Nephron (organoid): ENCODE measurements around the gene DNAJB11.

Source experiments
- H3K27ac Mint-ChIP-seq, 3 experiments: 2 replicates each; pipeline ENCODE4 v1.8.0; 2020; ENCODE audit warnings: mixed read lengths in 3 of 3, mild to moderate bottlenecking in 2 of 3, moderate library complexity in 1 of 3
- H3K27me3 Mint-ChIP-seq: 2 replicates; pipeline ENCODE4 v1.8.0; 2021; ENCODE audit warnings: low read depth, mild to moderate bottlenecking, moderate library complexity, mixed read lengths
- H3K36me3 Mint-ChIP-seq: 2 replicates; pipeline ENCODE4 v1.8.0; 2020; ENCODE audit warnings: low read depth, mixed read lengths
- H3K4me1 Mint-ChIP-seq: 2 replicates; pipeline ENCODE4 v1.8.0; 2020; ENCODE audit warnings: mixed read lengths
- H3K4me3 Mint-ChIP-seq, 3 experiments: 2 replicates each; pipeline ENCODE4 v1.8.0; 2020; ENCODE audit warnings: mild to moderate bottlenecking in 3 of 3, mixed read lengths in 3 of 3, moderate library complexity in 2 of 3
- H3K9me3 Mint-ChIP-seq: 2 replicates; pipeline ENCODE4 v1.8.0; 2020; ENCODE audit warnings: mixed read lengths
- CTCF ChIP-seq, 3 experiments: fragments of 200-600 bp; sonication (generic); IDR thresholded peaks; one replicate each; pipeline ENCODE4 v1.5.0; 2021; ENCODE audit warnings: antibody characterized with exemption in 3 of 3; ENCODE audit not compliant: unreplicated experiment in 3 of 3

Gene DNAJB11

GRCh38 chr3:186589121-186589520, 18.6 kb downstream of the DNAJB11 start:
- H3K27me3 Mint-ChIP-seq, result peaks cover 6% of the 10 kb centered on the region
- no peaks in the 10 kb centered on the region for H3K4me1 Mint-ChIP-seq
- H3K9me3 Mint-ChIP-seq, result no peaks in the 10 kb centered on the region
- H3K36me3 Mint-ChIP-seq, result peaks cover 14% of the 10 kb centered on the region
- H3K27ac Mint-ChIP-seq, result no peak overlapping the region
- peak in 2 of 3 experiments; percentile 24 for TF ChIP-seq CTCF (IDR thresholded peaks at IDR 0.05; ENCODE audit: unreplicated experiment in 3 of 3)
- no peak overlapping the region for H3K4me3 Mint-ChIP-seq

- H3K4me3 Mint-ChIP-seq, result no peak overlapping the region
- no peaks in the 10 kb centered on the region for H3K9me3 Mint-ChIP-seq
- H3K27me3 Mint-ChIP-seq, result peaks cover 6% of the 10 kb centered on the region
- H3K4me1 Mint-ChIP-seq, result no peaks in the 10 kb centered on the region
- H3K27ac Mint-ChIP-seq, result no peak overlapping the region
- H3K36me3 Mint-ChIP-seq, result peaks cover 5% of the 10 kb centered on the region
- no peak for TF ChIP-seq CTCF (IDR thresholded peaks at IDR 0.05; ENCODE audit: unreplicated experiment in 3 of 3)
Observed at GRCh38 chr3:186589856-186590579, 19.5 kb downstream of the DNAJB11 start.

- H3K4me3 Mint-ChIP-seq, result no peak overlapping the region
- no peaks in the 10 kb centered on the region for H3K36me3 Mint-ChIP-seq
- no peak for TF ChIP-seq CTCF (IDR thresholded peaks at IDR 0.05; ENCODE audit: unreplicated experiment in 3 of 3)
- peaks cover 6% of the 10 kb centered on the region for H3K27me3 Mint-ChIP-seq
- H3K27ac Mint-ChIP-seq, result no peak overlapping the region
- H3K4me1 Mint-ChIP-seq, result no peaks in the 10 kb centered on the region
- no peaks in the 10 kb centered on the region for H3K9me3 Mint-ChIP-seq
Observed at GRCh38 chr3:186590580-186591295, 20.2 kb downstream of the DNAJB11 start.

DNA sequence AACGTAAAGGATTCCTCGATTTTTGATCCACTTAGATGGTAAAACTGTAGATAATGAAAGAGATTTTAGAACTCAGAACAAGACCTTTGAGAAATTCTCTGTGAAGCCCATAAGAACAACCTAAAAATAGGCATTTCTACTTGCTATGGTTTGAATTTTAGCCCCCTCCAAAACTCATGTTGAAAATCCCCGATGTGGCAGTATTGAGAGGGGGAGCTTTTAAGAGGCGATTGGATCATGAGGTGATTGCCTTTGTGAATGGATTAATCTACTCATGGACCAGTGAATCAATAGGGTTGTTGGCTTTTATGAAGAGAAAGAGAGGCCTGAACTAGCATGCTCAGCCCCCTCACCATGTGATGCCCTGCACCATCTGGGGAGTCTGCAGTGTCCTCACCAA, 22.2 kb downstream of the DNAJB11 start:
- H3K27me3 Mint-ChIP-seq, result peaks cover 6% of the 10 kb centered on the region
- no peak for TF ChIP-seq CTCF (IDR thresholded peaks at IDR 0.05; ENCODE audit: unreplicated experiment in 3 of 3)
- no peaks in the 10 kb centered on the region for H3K9me3 Mint-ChIP-seq
- no peaks in the 10 kb centered on the region for H3K4me1 Mint-ChIP-seq
- H3K27ac Mint-ChIP-seq, result no peak overlapping the region
- H3K4me3 Mint-ChIP-seq, result no peak overlapping the region
- no peaks in the 10 kb centered on the region for H3K36me3 Mint-ChIP-seq

- Mint-ChIP-seq H3K4me1 (no peaks in the 10 kb centered on the region), H3K4me3 (no peak overlapping the region), H3K27me3 (peaks cover 6% of the 10 kb centered on the region), H3K27ac (no peak overlapping the region), H3K9me3 (no peaks in the 10 kb centered on the region), H3K36me3 (no peaks in the 10 kb centered on the region)
- TF ChIP-seq CTCF (IDR thresholded peaks at IDR 0.05; ENCODE audit: unreplicated experiment in 3 of 3), result no peak
Observed at GRCh38 chr3:186593862-186594261, 23.3 kb downstream of the DNAJB11 start.
